Endothelial cell of umbilical vein (primary cell): ENCODE measurements around the gene OTULIN.

Experiments
- EZH2 ChIP-seq: IDR thresholded peaks from 2 replicates; pipeline ENCODE4 v1.6.1; 2012; ENCODE audit warnings: borderline replicate concordance, low read depth, mild to moderate bottlenecking, moderate library complexity, low read length, inconsistent platforms; ENCODE audit not compliant: severe bottlenecking
- FOS ChIP-seq: IDR thresholded peaks from 2 replicates; pipeline ENCODE4 v1.6.1; 2011; ENCODE audit warnings: mild to moderate bottlenecking, low read length, moderate library complexity, borderline replicate concordance; ENCODE audit not compliant: insufficient read depth
- GATA2 ChIP-seq: IDR thresholded peaks from 2 replicates; pipeline ENCODE4 v1.7.0; 2011; ENCODE audit warnings: low read depth, mild to moderate bottlenecking, moderate library complexity, mixed read lengths, low read length; ENCODE audit not compliant: insufficient read length, insufficient read depth
- JUN ChIP-seq: IDR thresholded peaks from 2 replicates; pipeline ENCODE4 v1.6.1; 2011; ENCODE audit warnings: borderline replicate concordance, low read depth; ENCODE audit not compliant: insufficient read length, insufficient read depth
- MYC ChIP-seq: IDR thresholded peaks from one replicate; pipeline ENCODE4 v1.6.1; 2011; ENCODE audit warnings: mild to moderate bottlenecking, low read depth, low read length
- POLR2A ChIP-seq: IDR thresholded peaks from 2 replicates; pipeline ENCODE4 v1.6.1; 2012; ENCODE audit warnings: low read depth, mild to moderate bottlenecking, control low read depth, low read length
- POLR2AphosphoS5 ChIP-seq: IDR thresholded peaks from 2 replicates; pipeline ENCODE4 v1.6.1; 2012; ENCODE audit warnings: low read depth, mild to moderate bottlenecking, control low read depth, low read length, moderate library complexity; ENCODE audit not compliant: insufficient read depth
- TF ChIP-seq, protein P1 (sequence below), 2 donors: IDR thresholded peaks; 1 replicate in 1 of 2; 2 replicates in 1 of 2; pipeline ENCODE4 v1.5.1; 2011; ENCODE audit warnings: low read length in 2 of 2, mild to moderate bottlenecking in 2 of 2, moderate library complexity in 2 of 2, control low read depth in 1 of 2, inconsistent platforms in 1 of 2, low read depth in 1 of 2; ENCODE audit not compliant: insufficient read depth in 1 of 2; ENCODE audit errors: extremely low read depth in 1 of 2
- TF ChIP-seq, protein P2 (sequence below): IDR thresholded peaks from 2 replicates; pipeline ENCODE4 v1.6.1; 2011; ENCODE audit not compliant: insufficient read depth, insufficient read length

DNA sequence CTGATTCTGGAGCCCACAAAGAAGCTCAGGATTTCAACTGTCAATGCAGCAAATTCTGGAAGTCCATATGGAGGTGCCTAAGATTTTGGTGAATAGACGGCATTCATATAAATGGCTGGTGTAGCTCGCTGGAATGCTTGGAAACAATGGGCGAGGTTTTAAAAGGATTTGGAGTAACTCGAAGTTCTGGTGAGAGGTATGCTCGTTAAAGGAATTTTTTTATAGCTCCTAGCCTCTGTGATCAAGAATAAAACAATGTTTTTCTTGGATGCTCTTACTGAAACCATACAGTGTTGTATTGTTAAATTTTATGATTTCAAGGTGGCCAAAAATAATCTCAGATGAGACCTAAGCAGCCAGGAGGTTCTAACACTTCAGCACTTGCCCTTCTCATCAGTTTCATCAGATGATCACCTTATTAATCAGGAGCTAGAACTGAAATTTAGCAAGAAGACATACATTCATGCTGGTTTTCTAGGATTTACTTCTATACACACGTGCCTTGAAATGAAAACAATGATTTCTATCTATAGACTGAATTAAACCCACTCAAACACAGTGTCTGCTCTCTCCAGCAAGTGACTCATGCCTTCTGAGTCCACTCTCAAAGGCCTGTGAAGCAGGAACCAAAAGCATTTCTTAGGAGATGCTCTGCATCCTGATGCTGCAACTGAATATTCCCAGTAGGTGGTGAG, 79.2 kb downstream of the OTULIN start:
- TF ChIP-seq, protein P1, sequence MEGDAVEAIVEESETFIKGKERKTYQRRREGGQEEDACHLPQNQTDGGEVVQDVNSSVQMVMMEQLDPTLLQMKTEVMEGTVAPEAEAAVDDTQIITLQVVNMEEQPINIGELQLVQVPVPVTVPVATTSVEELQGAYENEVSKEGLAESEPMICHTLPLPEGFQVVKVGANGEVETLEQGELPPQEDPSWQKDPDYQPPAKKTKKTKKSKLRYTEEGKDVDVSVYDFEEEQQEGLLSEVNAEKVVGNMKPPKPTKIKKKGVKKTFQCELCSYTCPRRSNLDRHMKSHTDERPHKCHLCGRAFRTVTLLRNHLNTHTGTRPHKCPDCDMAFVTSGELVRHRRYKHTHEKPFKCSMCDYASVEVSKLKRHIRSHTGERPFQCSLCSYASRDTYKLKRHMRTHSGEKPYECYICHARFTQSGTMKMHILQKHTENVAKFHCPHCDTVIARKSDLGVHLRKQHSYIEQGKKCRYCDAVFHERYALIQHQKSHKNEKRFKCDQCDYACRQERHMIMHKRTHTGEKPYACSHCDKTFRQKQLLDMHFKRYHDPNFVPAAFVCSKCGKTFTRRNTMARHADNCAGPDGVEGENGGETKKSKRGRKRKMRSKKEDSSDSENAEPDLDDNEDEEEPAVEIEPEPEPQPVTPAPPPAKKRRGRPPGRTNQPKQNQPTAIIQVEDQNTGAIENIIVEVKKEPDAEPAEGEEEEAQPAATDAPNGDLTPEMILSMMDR (IDR thresholded peaks at IDR 0.05; ENCODE audit: extremely low read depth in 1 of 2, insufficient read depth in 1 of 2, low read depth in 1 of 2, low read length in 2 of 2), result no peak
- TF ChIP-seq POLR2A (no peak), EZH2 (no peak), MYC (no peak), POLR2AphosphoS5 (no peak), JUN (peak; percentile 20), GATA2 (no peak), FOS (peak; percentile 49)
- TF ChIP-seq, protein P2, sequence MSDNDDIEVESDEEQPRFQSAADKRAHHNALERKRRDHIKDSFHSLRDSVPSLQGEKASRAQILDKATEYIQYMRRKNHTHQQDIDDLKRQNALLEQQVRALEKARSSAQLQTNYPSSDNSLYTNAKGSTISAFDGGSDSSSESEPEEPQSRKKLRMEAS, result no peak
